ENCODE results near the gene EXOC3.

EXOC3 gene

DNA sequence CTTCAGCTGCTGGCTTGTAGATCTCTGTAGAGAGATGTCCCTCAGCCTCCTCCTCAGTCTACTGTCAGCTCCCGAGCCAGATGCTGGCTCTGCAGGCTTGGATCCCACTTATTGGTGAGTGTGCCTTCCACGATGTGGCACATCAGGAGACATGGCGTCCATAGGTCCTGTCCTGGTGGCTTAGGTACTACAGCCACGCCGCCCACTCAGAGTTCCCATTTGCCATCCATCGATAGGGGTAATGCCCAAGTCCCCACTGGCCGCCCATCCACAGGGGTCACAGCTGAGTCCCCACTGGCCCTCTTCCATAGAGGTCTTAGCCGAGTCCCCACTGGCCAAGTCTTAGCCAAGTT lies 17.3 kb downstream of the EXOC3 start:
- TF ChIP-seq EZH2phosphoT487 (IDR thresholded peaks at IDR 0.05; ENCODE audit: low read depth) (no peak), CTCF (IDR thresholded peaks at IDR 0.05; ENCODE audit: low read depth, low read length) (no peak)
- Histone ChIP-seq H2AFZ (ENCODE audit: low read depth, low read length) (no peak overlapping the region), H3K4me1 (ENCODE audit: low read length) (peaks cover 24% of the 10 kb centered on the region), H3K36me3 (replicated peaks; ENCODE audit: low read depth, low read length) (peaks cover 36% of the 10 kb centered on the region), H3K4me2 (ENCODE audit: low read length) (no peak overlapping the region), H3K4me3 (ENCODE audit: low read length) (no peak overlapping the region), H3K27me3 (ENCODE audit: low read depth, low read length) (no peaks in the 10 kb centered on the region), H3K79me2 (ENCODE audit: low read length) (peaks cover 31% of the 10 kb centered on the region), H3K9me3 (ENCODE audit: insufficient read depth, low read length) (no peaks in the 10 kb centered on the region), H3K27ac (ENCODE audit: low read length) (no peak overlapping the region), H4K20me1 (ENCODE audit: insufficient read depth, low read length) (no peaks in the 10 kb centered on the region), H3K9ac (ENCODE audit: low read length) (no peak overlapping the region)

GRCh38 chr5:462051-462481 lies 19.1 kb downstream of the EXOC3 start:
- no peaks in the 10 kb centered on the region for H4K20me1 ChIP-seq (ENCODE audit: insufficient read depth, low read length)
- H3K4me1 ChIP-seq (ENCODE audit: low read length): peaks cover 24% of the 10 kb centered on the region
- peaks cover 35% of the 10 kb centered on the region for H3K36me3 ChIP-seq (replicated peaks; ENCODE audit: low read depth, low read length)
- no peak overlapping the region for H2AFZ ChIP-seq (ENCODE audit: low read depth, low read length)
- H3K27me3 ChIP-seq (ENCODE audit: low read depth, low read length): no peaks in the 10 kb centered on the region
- H3K4me3 ChIP-seq (ENCODE audit: low read length): no peak overlapping the region
- H3K4me2 ChIP-seq (ENCODE audit: low read length): no peak overlapping the region
- TF ChIP-seq CTCF (IDR thresholded peaks at IDR 0.05; ENCODE audit: low read depth, low read length) (no peak), EZH2phosphoT487 (IDR thresholded peaks at IDR 0.05; ENCODE audit: low read depth) (no peak)
- peaks cover 27% of the 10 kb centered on the region for H3K79me2 ChIP-seq (ENCODE audit: low read length)
- no peak overlapping the region for H3K9ac ChIP-seq (ENCODE audit: low read length)
- no peak overlapping the region for H3K27ac ChIP-seq (ENCODE audit: low read length)
- no peaks in the 10 kb centered on the region for H3K9me3 ChIP-seq (ENCODE audit: insufficient read depth, low read length)

GRCh38 chr5:463301-463700 lies 20.3 kb downstream of the EXOC3 start:
- H3K4me3 ChIP-seq (ENCODE audit: low read length): no peak overlapping the region
- H4K20me1 ChIP-seq (ENCODE audit: insufficient read depth, low read length): no peaks in the 10 kb centered on the region
- H3K4me2 ChIP-seq (ENCODE audit: low read length): no peak overlapping the region
- H3K27ac ChIP-seq (ENCODE audit: low read length): no peak overlapping the region
- H2AFZ ChIP-seq (ENCODE audit: low read depth, low read length): no peak overlapping the region
- H3K79me2 ChIP-seq (ENCODE audit: low read length): peaks cover 17% of the 10 kb centered on the region
- H3K36me3 ChIP-seq (replicated peaks; ENCODE audit: low read depth, low read length): peaks cover 25% of the 10 kb centered on the region
- peaks cover 20% of the 10 kb centered on the region for H3K4me1 ChIP-seq (ENCODE audit: low read length)
- H3K27me3 ChIP-seq (ENCODE audit: low read depth, low read length): no peaks in the 10 kb centered on the region
- no peak for TF ChIP-seq CTCF (IDR thresholded peaks at IDR 0.05; ENCODE audit: low read depth, low read length)
- no peak for TF ChIP-seq EZH2phosphoT487 (IDR thresholded peaks at IDR 0.05; ENCODE audit: low read depth)
- H3K9me3 ChIP-seq (ENCODE audit: insufficient read depth, low read length): no peaks in the 10 kb centered on the region
- no peak overlapping the region for H3K9ac ChIP-seq (ENCODE audit: low read length)

GRCh38 chr5:463952-464351 lies 21.0 kb downstream of the EXOC3 start:
- no peaks in the 10 kb centered on the region for H3K9me3 ChIP-seq (ENCODE audit: insufficient read depth, low read length)
- peaks cover 13% of the 10 kb centered on the region for H3K79me2 ChIP-seq (ENCODE audit: low read length)
- peaks cover 22% of the 10 kb centered on the region for H3K36me3 ChIP-seq (replicated peaks; ENCODE audit: low read depth, low read length)
- no peak overlapping the region for H3K4me2 ChIP-seq (ENCODE audit: low read length)
- H3K27me3 ChIP-seq (ENCODE audit: low read depth, low read length): no peaks in the 10 kb centered on the region
- H3K4me1 ChIP-seq (ENCODE audit: low read length): peaks cover 13% of the 10 kb centered on the region
- no peak overlapping the region for H2AFZ ChIP-seq (ENCODE audit: low read depth, low read length)
- H3K4me3 ChIP-seq (ENCODE audit: low read length): no peak overlapping the region
- no peak overlapping the region for H3K9ac ChIP-seq (ENCODE audit: low read length)
- TF ChIP-seq CTCF (IDR thresholded peaks at IDR 0.05; ENCODE audit: low read depth, low read length): no peak
- no peak for TF ChIP-seq EZH2phosphoT487 (IDR thresholded peaks at IDR 0.05; ENCODE audit: low read depth)
- no peaks in the 10 kb centered on the region for H4K20me1 ChIP-seq (ENCODE audit: insufficient read depth, low read length)
- H3K27ac ChIP-seq (ENCODE audit: low read length): no peak overlapping the region
